ENCODE results near the gene CLDN20. TPM values are rescaled to one million over a fixed set of nuclear protein-coding genes. Genes with fewer than 3 reads are reported as not detected.
A peak's percentile ranks its signal among the peaks of the same experiment; 100 is the strongest.

The CLDN20 gene
- polyA plus RNA-seq, 2 of the 4 experiments (the other 2 are of a cell fraction): not detected

- DNase-seq (ENCODE audit: low read depth in 1 of 2, low spot score in 1 of 2) (peak in 1 of 2 experiments; percentile 60), ATAC-seq (peak; percentile 85), FAIRE-seq (no peak)
- Histone ChIP-seq H3K9me3 (no peaks in the 10 kb centered on the region), H3K4me3 (no peak overlapping the region), H3K27ac (peak overlapping the region; percentile 58 to 80; a peak in 5 of 6 replicates), H3K4me2 (peak overlapping the region; percentile 66), H3K4me1 (peaks cover 16% of the 10 kb centered on the region)
- 46% methylated on average over 12 of the region's 12 CpGs for WGBS (ENCODE audit: missing lambda C conversion rate)
- CTCF ChIA-PET: no interaction called here
- no peak for TF ChIP-seq RAD21 (conservative IDR thresholded peaks at IDR 0.05 in 1 of 2, IDR thresholded peaks at IDR 0.05 in 1 of 2)
- no peak for TF ChIP-seq REST (IDR thresholded peaks at IDR 0.05)
- 0 out of 2 replicates have a peak, but pooled peaks have one; percentile 17 for TF ChIP-seq GATA3 (IDR thresholded peaks at IDR 0.05; ENCODE audit: borderline replicate concordance)
- 0 out of 5 replicates have a peak, but pooled peaks of 1 of the 2 experiments have one; percentile 22 for TF ChIP-seq JUN (IDR thresholded peaks at IDR 0.05)
- TF ChIP-seq JUNB (IDR thresholded peaks at IDR 0.05): peak; percentile 42; the same call in 1 of the 2 replicates
- no peak for TF ChIP-seq FOSL2 (IDR thresholded peaks at IDR 0.05)
- TF ChIP-seq FOSL2 (CRISPR knock-in tag; IDR thresholded peaks at IDR 0.05): peak; percentile 67
- POLR2A ChIA-PET: interaction anchor here (0.7 kb wide), 1 partner anchor 35 kb away, joined by 4 read pairs; no protein-coding TSS in a partner anchor
Observed at GRCh38 chr6:155223646-155224451, 40.0 kb upstream of the CLDN20 start.

GRCh38 chr6:155224618-155225017 lies 39.2 kb upstream of the CLDN20 start:
- no peaks in the 10 kb centered on the region for H3K9me3 ChIP-seq
- peak overlapping the region; percentile 27 to 80; a peak in 3 of 6 replicates for H3K27ac ChIP-seq
- H3K4me3 ChIP-seq: no peak overlapping the region
- peak overlapping the region; percentile 66 for H3K4me2 ChIP-seq
- ATAC-seq (no peak), FAIRE-seq (no peak), DNase-seq (ENCODE audit: low read depth in 1 of 2, low spot score in 1 of 2) (no peak)
- TF ChIP-seq ZSCAN20 (CRISPR knock-in tag; IDR thresholded peaks at IDR 0.05): no peak
- no peak for TF ChIP-seq TFCP2L1 (CRISPR knock-in tag; IDR thresholded peaks at IDR 0.05)
- no peak for TF ChIP-seq EHMT2 (IDR thresholded peaks at IDR 0.05; ENCODE audit: low read depth)
- TF ChIP-seq BCL3 (IDR thresholded peaks at IDR 0.05): no peak
- no peak for TF ChIP-seq SMC3 (IDR thresholded peaks at IDR 0.05)
- no peak for TF ChIP-seq MAX (IDR thresholded peaks at IDR 0.05)
- TF ChIP-seq ESRRA (IDR thresholded peaks at IDR 0.05; ENCODE audit: borderline replicate concordance, low read length): no peak
- TF ChIP-seq SREBF2 (IDR thresholded peaks at IDR 0.05): no peak
- TF ChIP-seq FOSB (CRISPR knock-in tag; IDR thresholded peaks at IDR 0.05): no peak
- ChIA-PET POLR2A (interaction anchor here (0.7 kb wide), 1 partner anchor 36 kb away, joined by 4 read pairs; no protein-coding TSS in a partner anchor), CTCF (no interaction called here)
- H3K4me1 ChIP-seq: peaks cover 16% of the 10 kb centered on the region
- 94% methylated on average over 7 of the region's 7 CpGs for WGBS (ENCODE audit: missing lambda C conversion rate)

GRCh38 chr6:155227046-155227445 lies 36.8 kb upstream of the CLDN20 start:
- Histone ChIP-seq H3K4me3 (no peak overlapping the region), H3K4me2 (no peak overlapping the region), H3K4me1 (peaks cover 16% of the 10 kb centered on the region), H3K9me3 (no peaks in the 10 kb centered on the region), H3K27ac (no peak overlapping the region)
- POLR2A ChIA-PET: no interaction called here
- DNase-seq (ENCODE audit: low read depth in 1 of 2, low spot score in 1 of 2) (no peak), FAIRE-seq (no peak), ATAC-seq (no peak)
- 95% methylated on average over 4 of the region's 4 CpGs for WGBS (ENCODE audit: missing lambda C conversion rate)
- TF ChIP-seq MAX (IDR thresholded peaks at IDR 0.05): no peak
- no peak for TF ChIP-seq ZNF302 (CRISPR knock-in tag; IDR thresholded peaks at IDR 0.05)
- TF ChIP-seq ESRRA (IDR thresholded peaks at IDR 0.05; ENCODE audit: borderline replicate concordance, low read length): no peak
- no peak for TF ChIP-seq FOSL2 (IDR thresholded peaks at IDR 0.05)
- TF ChIP-seq FOSL2 (CRISPR knock-in tag; IDR thresholded peaks at IDR 0.05): no peak
- TF ChIP-seq HMGXB4 (CRISPR knock-in tag; IDR thresholded peaks at IDR 0.05; ENCODE audit: borderline replicate concordance): no peak
- TF ChIP-seq HOXA7 (CRISPR knock-in tag; IDR thresholded peaks at IDR 0.05): no peak
- no peak for TF ChIP-seq SREBF2 (IDR thresholded peaks at IDR 0.05)
- TF ChIP-seq PBX3 (IDR thresholded peaks at IDR 0.05): no peak
- CTCF ChIA-PET: interaction anchor here (0.8 to 1.2 kb wide), 2 partner anchors 19 to 25 kb away, joined by 3 read pairs; no protein-coding TSS in a partner anchor
